Measurements from ENCODE around the gene SIPA1L3.

GRCh38 chr19:38149661-38150061, 242.7 kb downstream of the SIPA1L3 start:
- TF ChIP-seq EZH2 (IDR thresholded peaks at IDR 0.05; ENCODE audit: borderline replicate concordance, low read length) (no peak), CTCF (IDR thresholded peaks at IDR 0.05; ENCODE audit: low read length) (no peak)

Data from OCI-LY1 (cell line).